G401 (cell line): Measurements from ENCODE around the gene MSI1. TPM values are rescaled to one million over a fixed set of nuclear protein-coding genes. Genes with fewer than 3 reads are reported as not detected.

Experiments
- total RNA-seq: library from RNA; depleted of rRNA; stranded (reverse); fragments of >200 nt; shearing (Covaris generic); gene quantifications from 2 replicates; pipeline ENCODE4 v1.2.3, GENCODE V29; 2014; rRNA removed

MSI1 gene
- total RNA-seq, 1 experiment from 2014 or later: 24.6 TPM

Other genes starting within 250 kb of the MSI1 start
- 65.2 and 79.0 TPM in 2 replicates for gene GCN1, start 174.4 kb downstream of the MSI1 start, total RNA-seq
- gene RPLP0, start 168.1 kb downstream of the MSI1 start, total RNA-seq: 6,017 and 6,466 TPM in 2 replicates
- gene PXN, start 103.4 kb downstream of the MSI1 start, total RNA-seq: 18.8 and 24.5 TPM in 2 replicates
- not detected in 2 replicates for gene RNU4-2, start 77.3 kb downstream of the MSI1 start, total RNA-seq
- gene RNU4-1, start 75.9 kb downstream of the MSI1 start, total RNA-seq: not detected in 2 replicates
- gene SIRT4, start 66.8 kb downstream of the MSI1 start, total RNA-seq: 2.9 and 4.6 TPM in 2 replicates
- not detected in 2 replicates for gene PLA2G1B, start 41.4 kb downstream of the MSI1 start, total RNA-seq
- 487 and 568 TPM in 2 replicates for gene COX6A1, start 68.9 kb upstream of the MSI1 start, total RNA-seq
- gene TRIAP1, start 77.2 kb upstream of the MSI1 start, total RNA-seq: 90.3 and 118 TPM in 2 replicates
- gene GATC, start 77.3 kb upstream of the MSI1 start, total RNA-seq: 34.3 and 42.3 TPM in 2 replicates
- 338 and 491 TPM in 2 replicates for gene SRSF9, start 100.6 kb upstream of the MSI1 start, total RNA-seq
- gene DYNLL1, start 126.9 kb upstream of the MSI1 start, total RNA-seq: 541 and 568 TPM in 2 replicates
- 34.3 and 45.5 TPM in 2 replicates for gene COQ5, start 160.0 kb upstream of the MSI1 start, total RNA-seq
- 83.7 and 115 TPM in 2 replicates for gene RNF10, start 165.2 kb upstream of the MSI1 start, total RNA-seq
- gene POP5, start 212.2 kb upstream of the MSI1 start, total RNA-seq: 43.9 and 45.9 TPM in 2 replicates